SK-N-SH (cell line): ENCODE data around the gene TWSG1. TPM values are rescaled to one million over a fixed set of nuclear protein-coding genes. Genes with fewer than 3 reads are reported as not detected.

Source experiments
- CTCF ChIA-PET: fragments of 300-600, 350-600 bp; formaldehyde crosslinking; extraction: SDS; loops from one replicate; lab custom pipeline; 2021; lab: Yijun Ruan, JAX
- POLR2A ChIA-PET: fragments of 350-600 bp; sonication (Branson Sonifier 250); formaldehyde crosslinking; extraction: SDS; loops from one replicate; lab custom pipeline; 2020; ENCODE audit warnings: antibody characterized with exemption, inconsistent platforms; lab: Yijun Ruan, JAX
- DNase-seq: peaks from one replicate; pipeline ENCODE4 v3.0.0; 2012
- H2AFZ ChIP-seq: fragments of 200-600 bp; sonication (generic); 2 replicates; pipeline ENCODE4 v1.8.1; 2016; ENCODE audit warnings: antibody characterized with exemption, mild to moderate bottlenecking, low read depth
- H3F3A ChIP-seq: fragments of 200-600 bp; sonication (generic); replicated peaks from 2 replicates; pipeline ENCODE3; 2016; ENCODE audit warnings: antibody characterized with exemption, mild to moderate bottlenecking; ENCODE audit not compliant: insufficient read depth
- H3K27ac ChIP-seq, 2 experiments: fragments of 200-500 bp in 1 of 2; fragments of 200-600 bp in 1 of 2; sonication (Bioruptor generic) in 1 of 2; sonication (generic), shearing (Covaris generic) in 1 of 2; 2 replicates each; pipeline versions ENCODE4 v1.5.1 to v1.6.1; 2014 to 2016; ENCODE audit warnings: low read depth in 2 of 2, inconsistent platforms in 1 of 2, low read length in 1 of 2, mild to moderate bottlenecking in 1 of 2, mixed read lengths in 1 of 2
- H3K27me3 ChIP-seq: fragments of 200-600 bp; sonication (generic), shearing (Covaris generic); 2 replicates; pipeline ENCODE4 v1.6.1; 2016; ENCODE audit warnings: mixed run types; ENCODE audit not compliant: insufficient read depth
- H3K36me3 ChIP-seq, 2 experiments: fragments of 200-500 bp in 1 of 2; fragments of 200-600 bp in 1 of 2; sonication (Bioruptor generic) in 1 of 2; sonication (generic) in 1 of 2; replicated peaks in 1 of 2; 2 replicates each; pipeline versions ENCODE3 to v1.5.1; 2014 to 2016; ENCODE audit warnings: low read length in 1 of 2, mild to moderate bottlenecking in 1 of 2; ENCODE audit not compliant: insufficient read depth in 2 of 2, control insufficient read depth in 1 of 2
- H3K4me1 ChIP-seq, 2 experiments: fragments of 200-500 bp in 1 of 2; fragments of 200-600 bp in 1 of 2; sonication (Bioruptor generic) in 1 of 2; sonication (generic), shearing (Covaris generic) in 1 of 2; 2 replicates each; pipeline versions ENCODE4 v1.5.1 to v1.6.1; 2014 to 2016; ENCODE audit warnings: low read depth in 1 of 2, low read length in 1 of 2, mixed run types in 1 of 2; ENCODE audit not compliant: insufficient read depth in 2 of 2, control insufficient read depth in 1 of 2
- H3K4me2 ChIP-seq: fragments of 200-600 bp; sonication (generic), shearing (Covaris generic); 2 replicates; pipeline ENCODE4 v1.6.1; 2017; ENCODE audit warnings: mixed run types
- H3K4me3 ChIP-seq, 2 experiments: fragments of 200-500 bp in 1 of 2; fragments of 200-600 bp in 1 of 2; sonication (Bioruptor generic) in 1 of 2; sonication (generic), shearing (Covaris generic) in 1 of 2; 2 replicates each; pipeline versions ENCODE4 v1.5.1 to v1.8.1; 2014 to 2016; ENCODE audit warnings: low read depth in 2 of 2, inconsistent platforms in 1 of 2, low read length in 1 of 2, mild to moderate bottlenecking in 1 of 2, mixed read lengths in 1 of 2, moderate library complexity in 1 of 2
- H3K79me2 ChIP-seq: fragments of 200-600 bp; sonication (generic); 2 replicates; pipeline ENCODE4 v1.8.1; 2017; ENCODE audit warnings: mild to moderate bottlenecking; ENCODE audit not compliant: insufficient read depth
- H3K9ac ChIP-seq: fragments of 200-600 bp; sonication (generic); 2 replicates; pipeline ENCODE4 v1.6.1; 2017; ENCODE audit warnings: mixed run types
- H3K9me2 ChIP-seq: fragments of 200-600 bp; sonication (generic); 2 replicates; pipeline ENCODE4 v1.6.1; 2017; ENCODE audit warnings: mixed run types
- H3K9me3 ChIP-seq: fragments of 200-600 bp; sonication (generic); 2 replicates; pipeline ENCODE4 v1.6.1; 2017; ENCODE audit warnings: mixed run types, mild to moderate bottlenecking, moderate library complexity
- H4K20me1 ChIP-seq: fragments of 200-600 bp; sonication (generic); 2 replicates; pipeline ENCODE4 v1.6.1; 2017; ENCODE audit warnings: mild to moderate bottlenecking, mixed run types; ENCODE audit not compliant: insufficient read depth
- CHD2 ChIP-seq: fragments of 150-350 bp; IDR thresholded peaks from 2 replicates; pipeline ENCODE4 v1.6.1; 2018; ENCODE audit warnings: low read length; ENCODE audit not compliant: partially characterized antibody
- FOXJ3 ChIP-seq: sonication (generic); formaldehyde crosslinking; IDR thresholded peaks from 2 replicates; pipeline ENCODE4 v1.5.1; 2020; ENCODE audit warnings: mild to moderate bottlenecking, missing genetic modification reagents
- FOXM1 ChIP-seq: IDR thresholded peaks from 2 replicates; pipeline ENCODE4 v1.4.0; 2012; ENCODE audit warnings: low read depth, mild to moderate bottlenecking
- GABPA ChIP-seq: IDR thresholded peaks from 2 replicates; pipeline ENCODE4 v1.4.0; 2012; ENCODE audit warnings: low read depth, mild to moderate bottlenecking
- IRF3 ChIP-seq: fragments of 150-350 bp; IDR thresholded peaks from 2 replicates; pipeline ENCODE4 v1.6.1; 2016; ENCODE audit warnings: mild to moderate bottlenecking, low read depth, low read length
- JUND ChIP-seq: IDR thresholded peaks from 2 replicates; pipeline ENCODE4 v1.4.0; 2012
- MEF2A ChIP-seq: IDR thresholded peaks from 2 replicates; pipeline ENCODE4 v1.4.0; 2012; ENCODE audit warnings: low read depth, borderline replicate concordance
- NRF1 ChIP-seq: IDR thresholded peaks from 2 replicates; pipeline ENCODE4 v1.6.1; 2012; ENCODE audit warnings: low read depth, mild to moderate bottlenecking, low read length
- RAD21 ChIP-seq: IDR thresholded peaks from 2 replicates; pipeline ENCODE4 v1.6.1; 2012; ENCODE audit warnings: mild to moderate bottlenecking, low read length
- RFX5 ChIP-seq: IDR thresholded peaks from 2 replicates; pipeline ENCODE4 v1.6.1; 2012; ENCODE audit warnings: mild to moderate bottlenecking, improper control_type of control experiment, low read length
- RXRA ChIP-seq: IDR thresholded peaks from 2 replicates; pipeline ENCODE4 v1.4.0; 2012; ENCODE audit warnings: low read depth, mild to moderate bottlenecking, borderline replicate concordance
- TAF1 ChIP-seq: IDR thresholded peaks from 2 replicates; pipeline ENCODE4 v1.6.1; 2012; ENCODE audit warnings: low read depth, mild to moderate bottlenecking, low read length, moderate library complexity, borderline replicate concordance
- TCF12 ChIP-seq: IDR thresholded peaks from 2 replicates; pipeline ENCODE4 v1.4.0; 2012
- USF1 ChIP-seq: IDR thresholded peaks from 2 replicates; pipeline ENCODE4 v1.4.0; 2012; ENCODE audit warnings: low read depth, borderline replicate concordance
- USF2 ChIP-seq: fragments of 150-350 bp; IDR thresholded peaks from 2 replicates; pipeline ENCODE4 v1.6.1; 2017; ENCODE audit warnings: antibody characterized with exemption, low read length, low read depth, borderline replicate concordance
- YY1 ChIP-seq: IDR thresholded peaks from 2 replicates; pipeline ENCODE4 v1.4.0; 2012; ENCODE audit warnings: low read depth, mild to moderate bottlenecking
- WGBS: methylation state at CpG from one replicate; pipeline ENCODE4 v1.1.6; 2017; ENCODE audit warnings: low lambda C conversion rate; 5-methylcytosine and 5-hydroxymethylcytosine counted together
- polyA plus RNA-seq, 3 experiments: library from polyadenylated mRNA; depleted of rRNA; stranded (reverse); fragments of >200 nt; gene quantifications; 2 replicates each; pipeline ENCODE4 v1.2.3, GENCODE V29; 2012
- TF ChIP-seq, protein P1 (sequence below): fragments of 200-600 bp; sonication (generic); IDR thresholded peaks from 2 replicates; pipeline ENCODE4 v1.6.1; 2017; ENCODE audit warnings: antibody characterized with exemption, mild to moderate bottlenecking, moderate library complexity
- TF ChIP-seq, protein P2 (sequence below): IDR thresholded peaks from 2 replicates; pipeline ENCODE4 v1.6.1; 2012; ENCODE audit warnings: mild to moderate bottlenecking, low read depth, low read length, moderate library complexity

Gene TWSG1
- polyA plus RNA-seq, 1 of the 3 experiments (the other 2 are of a cell fraction), result 44.0 TPM

GRCh38 chr18:9405977-9406376 lies 71.4 kb downstream of the TWSG1 start (continued):
- TF ChIP-seq, protein P1, sequence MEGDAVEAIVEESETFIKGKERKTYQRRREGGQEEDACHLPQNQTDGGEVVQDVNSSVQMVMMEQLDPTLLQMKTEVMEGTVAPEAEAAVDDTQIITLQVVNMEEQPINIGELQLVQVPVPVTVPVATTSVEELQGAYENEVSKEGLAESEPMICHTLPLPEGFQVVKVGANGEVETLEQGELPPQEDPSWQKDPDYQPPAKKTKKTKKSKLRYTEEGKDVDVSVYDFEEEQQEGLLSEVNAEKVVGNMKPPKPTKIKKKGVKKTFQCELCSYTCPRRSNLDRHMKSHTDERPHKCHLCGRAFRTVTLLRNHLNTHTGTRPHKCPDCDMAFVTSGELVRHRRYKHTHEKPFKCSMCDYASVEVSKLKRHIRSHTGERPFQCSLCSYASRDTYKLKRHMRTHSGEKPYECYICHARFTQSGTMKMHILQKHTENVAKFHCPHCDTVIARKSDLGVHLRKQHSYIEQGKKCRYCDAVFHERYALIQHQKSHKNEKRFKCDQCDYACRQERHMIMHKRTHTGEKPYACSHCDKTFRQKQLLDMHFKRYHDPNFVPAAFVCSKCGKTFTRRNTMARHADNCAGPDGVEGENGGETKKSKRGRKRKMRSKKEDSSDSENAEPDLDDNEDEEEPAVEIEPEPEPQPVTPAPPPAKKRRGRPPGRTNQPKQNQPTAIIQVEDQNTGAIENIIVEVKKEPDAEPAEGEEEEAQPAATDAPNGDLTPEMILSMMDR, result no peak
- no peak for TF ChIP-seq FOXJ3 (CRISPR knock-in tag)
- TF ChIP-seq NRF1, result no peak
- no peak for TF ChIP-seq YY1
- TF ChIP-seq USF1, result no peak
- TF ChIP-seq, protein P2, sequence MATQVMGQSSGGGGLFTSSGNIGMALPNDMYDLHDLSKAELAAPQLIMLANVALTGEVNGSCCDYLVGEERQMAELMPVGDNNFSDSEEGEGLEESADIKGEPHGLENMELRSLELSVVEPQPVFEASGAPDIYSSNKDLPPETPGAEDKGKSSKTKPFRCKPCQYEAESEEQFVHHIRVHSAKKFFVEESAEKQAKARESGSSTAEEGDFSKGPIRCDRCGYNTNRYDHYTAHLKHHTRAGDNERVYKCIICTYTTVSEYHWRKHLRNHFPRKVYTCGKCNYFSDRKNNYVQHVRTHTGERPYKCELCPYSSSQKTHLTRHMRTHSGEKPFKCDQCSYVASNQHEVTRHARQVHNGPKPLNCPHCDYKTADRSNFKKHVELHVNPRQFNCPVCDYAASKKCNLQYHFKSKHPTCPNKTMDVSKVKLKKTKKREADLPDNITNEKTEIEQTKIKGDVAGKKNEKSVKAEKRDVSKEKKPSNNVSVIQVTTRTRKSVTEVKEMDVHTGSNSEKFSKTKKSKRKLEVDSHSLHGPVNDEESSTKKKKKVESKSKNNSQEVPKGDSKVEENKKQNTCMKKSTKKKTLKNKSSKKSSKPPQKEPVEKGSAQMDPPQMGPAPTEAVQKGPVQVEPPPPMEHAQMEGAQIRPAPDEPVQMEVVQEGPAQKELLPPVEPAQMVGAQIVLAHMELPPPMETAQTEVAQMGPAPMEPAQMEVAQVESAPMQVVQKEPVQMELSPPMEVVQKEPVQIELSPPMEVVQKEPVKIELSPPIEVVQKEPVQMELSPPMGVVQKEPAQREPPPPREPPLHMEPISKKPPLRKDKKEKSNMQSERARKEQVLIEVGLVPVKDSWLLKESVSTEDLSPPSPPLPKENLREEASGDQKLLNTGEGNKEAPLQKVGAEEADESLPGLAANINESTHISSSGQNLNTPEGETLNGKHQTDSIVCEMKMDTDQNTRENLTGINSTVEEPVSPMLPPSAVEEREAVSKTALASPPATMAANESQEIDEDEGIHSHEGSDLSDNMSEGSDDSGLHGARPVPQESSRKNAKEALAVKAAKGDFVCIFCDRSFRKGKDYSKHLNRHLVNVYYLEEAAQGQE, result no peak
- no peak for TF ChIP-seq FOXM1
- TF ChIP-seq GABPA, result no peak

- no peaks in the 10 kb centered on the region for H3K27me3 ChIP-seq
- no peak overlapping the region for H3K4me3 ChIP-seq
- ChIA-PET POLR2A (no interaction called here), CTCF (no interaction called here)
- no peaks in the 10 kb centered on the region for H4K20me1 ChIP-seq
- no peaks in the 10 kb centered on the region for H3K36me3 ChIP-seq
- no peak overlapping the region for H3K27ac ChIP-seq
- TF ChIP-seq MEF2A, result no peak
- no peaks in the 10 kb centered on the region for H3K79me2 ChIP-seq
- H3K9me3 ChIP-seq, result no peaks in the 10 kb centered on the region
- no peaks in the 10 kb centered on the region for H3K9me2 ChIP-seq
- no peak overlapping the region for H2AFZ ChIP-seq
- no peak overlapping the region for H3K9ac ChIP-seq
- H3F3A ChIP-seq, result no peaks in the 10 kb centered on the region
- no peak for DNase-seq
- WGBS, result 0% methylated on average over 1 of the region's 1 CpG
- H3K4me1 ChIP-seq, result no peaks in the 10 kb centered on the region
- no peak overlapping the region for H3K4me2 ChIP-seq
These were observed 75.9 kb downstream of the TWSG1 start for GRCh38 chr18:9410515-9410914.

GRCh38 chr18:9413576-9413975 lies 79.0 kb downstream of the TWSG1 start:
- Histone ChIP-seq H4K20me1 (no peaks in the 10 kb centered on the region), H3K9me3 (no peaks in the 10 kb centered on the region), H3K79me2 (no peaks in the 10 kb centered on the region), H3K9ac (no peak overlapping the region), H2AFZ (no peak overlapping the region), H3F3A (no peaks in the 10 kb centered on the region), H3K4me2 (no peak overlapping the region), H3K27me3 (no peaks in the 10 kb centered on the region), H3K4me3 (no peak overlapping the region), H3K4me1 (peaks cover 0 to 2% of the 10 kb centered on the region in 2 experiments; a peak in 1 of 4 replicates), H3K27ac (no peak overlapping the region), H3K36me3 (no peaks in the 10 kb centered on the region), H3K9me2 (no peaks in the 10 kb centered on the region)
- TF ChIP-seq NRF1 (no peak), RFX5 (no peak), JUND (no peak), CHD2 (no peak), TCF12 (no peak), MEF2A (no peak), USF2 (no peak), RXRA (no peak), TAF1 (no peak), GABPA (no peak), YY1 (no peak), IRF3 (no peak), RAD21 (no peak)
- no peak for DNase-seq
- CTCF ChIA-PET, result interaction anchor here (1.5 kb wide), 1 partner anchor 25 kb away, joined by 4 read pairs; no protein-coding TSS in a partner anchor
- POLR2A ChIA-PET, result no interaction called here
- 63% methylated on average over 1 of the region's 1 CpG for WGBS
